Measurements from ENCODE around the gene MYH4. TPM values are rescaled to one million over a fixed set of nuclear protein-coding genes. Genes with fewer than 3 reads are reported as not detected.

The MYH4 gene
- total RNA-seq, 1 donor from 2014 or later = not detected

DNA sequence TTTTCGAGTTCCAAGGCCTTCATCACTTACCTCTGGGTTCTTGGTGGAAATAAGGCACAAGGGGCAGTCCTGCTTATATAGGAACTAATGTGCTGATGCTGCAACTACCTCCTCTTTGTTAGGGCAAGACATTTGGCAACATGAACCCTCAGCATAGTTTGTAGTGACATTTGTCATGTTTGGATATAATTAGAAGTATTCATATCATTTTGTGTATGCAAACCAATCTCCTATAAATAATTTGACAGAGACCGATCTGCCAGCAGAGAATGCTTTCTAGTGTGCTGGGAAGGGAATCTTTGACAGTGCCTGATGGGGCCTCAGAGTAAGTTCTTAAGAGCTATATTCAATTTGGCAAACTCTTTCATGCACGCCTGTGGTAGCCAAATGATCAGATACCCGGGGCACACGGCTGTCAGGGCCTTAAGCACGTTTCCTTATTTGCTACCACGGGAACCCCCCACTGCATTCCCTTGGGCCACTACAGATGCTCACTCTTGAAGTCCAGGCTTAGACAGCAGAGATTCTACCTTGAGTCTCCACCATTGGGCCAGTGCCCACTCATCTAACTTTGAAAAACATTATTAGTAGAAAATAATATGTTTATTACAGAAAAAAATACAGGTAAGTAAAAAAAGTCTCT, 47.3 kb downstream of the MYH4 start, which contains the start of gene MYH8:
MYH8 (minus strand) TSS at position 51 of the 643 bp plus-strand sequence. CDS start 1,723 bp downstream, outside the sequence.
- no peaks in the 10 kb centered on the region for H3K27me3 Mint-ChIP-seq (ENCODE audit: low read depth)
- no peak within 1 kb of the TSS for H3K27ac Mint-ChIP-seq (ENCODE audit: unreplicated experiment)
- TF ChIP-seq, protein P1, sequence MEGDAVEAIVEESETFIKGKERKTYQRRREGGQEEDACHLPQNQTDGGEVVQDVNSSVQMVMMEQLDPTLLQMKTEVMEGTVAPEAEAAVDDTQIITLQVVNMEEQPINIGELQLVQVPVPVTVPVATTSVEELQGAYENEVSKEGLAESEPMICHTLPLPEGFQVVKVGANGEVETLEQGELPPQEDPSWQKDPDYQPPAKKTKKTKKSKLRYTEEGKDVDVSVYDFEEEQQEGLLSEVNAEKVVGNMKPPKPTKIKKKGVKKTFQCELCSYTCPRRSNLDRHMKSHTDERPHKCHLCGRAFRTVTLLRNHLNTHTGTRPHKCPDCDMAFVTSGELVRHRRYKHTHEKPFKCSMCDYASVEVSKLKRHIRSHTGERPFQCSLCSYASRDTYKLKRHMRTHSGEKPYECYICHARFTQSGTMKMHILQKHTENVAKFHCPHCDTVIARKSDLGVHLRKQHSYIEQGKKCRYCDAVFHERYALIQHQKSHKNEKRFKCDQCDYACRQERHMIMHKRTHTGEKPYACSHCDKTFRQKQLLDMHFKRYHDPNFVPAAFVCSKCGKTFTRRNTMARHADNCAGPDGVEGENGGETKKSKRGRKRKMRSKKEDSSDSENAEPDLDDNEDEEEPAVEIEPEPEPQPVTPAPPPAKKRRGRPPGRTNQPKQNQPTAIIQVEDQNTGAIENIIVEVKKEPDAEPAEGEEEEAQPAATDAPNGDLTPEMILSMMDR (conservative IDR thresholded peaks at IDR 0.05) = no peak
- no peaks in the 10 kb centered on the region for H3K36me3 Mint-ChIP-seq (ENCODE audit: low read depth)
- no peaks in the 10 kb centered on the region for H3K4me1 Mint-ChIP-seq
- no peak within 1 kb of the TSS for H3K4me3 Mint-ChIP-seq
- no peaks in the 10 kb centered on the region for H3K9me3 Mint-ChIP-seq
- no peak for DNase-seq (ENCODE audit: low read depth, low spot score)

DNA sequence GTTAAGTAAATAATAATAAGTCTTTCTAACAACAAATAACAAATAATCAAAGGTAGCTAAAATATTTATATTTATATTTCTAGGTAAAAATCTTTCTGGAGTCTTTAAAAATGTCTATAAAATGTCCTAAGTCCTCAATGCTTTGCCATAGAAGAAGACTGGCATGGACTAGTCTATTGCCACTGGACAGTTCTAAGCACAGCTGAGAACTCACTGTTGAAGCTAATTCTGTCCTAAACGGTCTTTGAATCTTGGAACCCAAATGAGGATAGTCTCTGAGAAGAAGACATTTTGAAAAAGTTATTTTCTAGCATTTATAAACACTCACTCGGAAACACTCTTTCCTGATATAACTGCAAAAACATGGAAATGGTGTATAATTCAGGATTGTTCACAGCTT, 48.1 kb downstream of the MYH4 start:
- H3K27ac Mint-ChIP-seq (ENCODE audit: unreplicated experiment) = no peak overlapping the region
- H3K36me3 Mint-ChIP-seq (ENCODE audit: low read depth) = no peaks in the 10 kb centered on the region
- H3K27me3 Mint-ChIP-seq (ENCODE audit: low read depth) = no peaks in the 10 kb centered on the region
- DNase-seq (ENCODE audit: low read depth, low spot score) = no peak
- TF ChIP-seq, protein P1 (conservative IDR thresholded peaks at IDR 0.05) = no peak
- H3K4me1 Mint-ChIP-seq = no peaks in the 10 kb centered on the region
- H3K9me3 Mint-ChIP-seq = no peaks in the 10 kb centered on the region
- no peak overlapping the region for H3K4me3 Mint-ChIP-seq

DNA sequence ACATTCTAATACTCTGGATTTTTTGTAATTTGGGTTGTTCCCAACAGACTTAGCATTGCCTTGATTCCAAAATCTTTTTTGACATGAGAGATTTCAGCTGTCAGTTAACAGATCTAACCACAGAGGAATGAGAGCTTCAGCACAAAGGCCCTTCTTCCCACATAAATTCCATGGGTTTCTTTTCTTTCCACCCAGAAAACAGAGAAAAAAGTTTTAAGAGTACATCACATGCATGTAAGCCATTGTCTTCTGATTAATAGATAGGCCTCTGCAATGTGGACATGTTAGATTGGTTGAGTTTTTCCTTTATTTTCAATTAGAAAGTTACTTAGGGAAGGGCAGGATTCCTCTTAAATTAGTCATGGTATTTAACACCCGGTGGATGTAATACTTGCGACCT, 48.5 kb downstream of the MYH4 start:
- no peak for DNase-seq (ENCODE audit: low read depth, low spot score)
- no peaks in the 10 kb centered on the region for H3K9me3 Mint-ChIP-seq
- H3K4me1 Mint-ChIP-seq = no peaks in the 10 kb centered on the region
- H3K36me3 Mint-ChIP-seq (ENCODE audit: low read depth) = no peaks in the 10 kb centered on the region
- TF ChIP-seq, protein P1 (conservative IDR thresholded peaks at IDR 0.05) = no peak
- no peak overlapping the region for H3K4me3 Mint-ChIP-seq
- H3K27me3 Mint-ChIP-seq (ENCODE audit: low read depth) = no peaks in the 10 kb centered on the region
- no peak overlapping the region for H3K27ac Mint-ChIP-seq (ENCODE audit: unreplicated experiment)

DNA sequence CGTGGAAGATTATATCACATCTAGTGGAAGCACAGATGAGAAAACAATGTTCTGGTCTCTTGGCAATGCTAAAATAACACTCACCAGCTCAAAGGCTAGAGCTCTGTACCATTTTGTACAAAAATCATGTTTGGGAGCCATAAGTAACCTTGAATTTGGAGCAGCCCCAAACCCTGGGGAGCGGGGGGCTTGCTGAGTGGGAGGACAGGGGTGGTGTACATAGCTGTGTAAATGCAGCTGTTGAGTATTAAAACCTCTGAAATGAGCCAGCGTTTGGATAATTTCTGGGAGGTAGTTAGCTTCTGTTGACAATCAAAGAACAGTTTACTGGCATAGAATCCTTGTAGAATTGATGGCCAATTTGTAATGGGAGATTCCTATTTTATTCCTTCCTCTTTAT, 51.9 kb downstream of the MYH4 start:
- Mint-ChIP-seq H3K27ac (ENCODE audit: unreplicated experiment) (no peak overlapping the region), H3K4me3 (no peak overlapping the region), H3K4me1 (no peaks in the 10 kb centered on the region), H3K27me3 (ENCODE audit: low read depth) (no peaks in the 10 kb centered on the region), H3K9me3 (no peaks in the 10 kb centered on the region), H3K36me3 (ENCODE audit: low read depth) (no peaks in the 10 kb centered on the region)
- no peak for DNase-seq (ENCODE audit: low read depth, low spot score)
- TF ChIP-seq, protein P1 (conservative IDR thresholded peaks at IDR 0.05) = no peak

DNA sequence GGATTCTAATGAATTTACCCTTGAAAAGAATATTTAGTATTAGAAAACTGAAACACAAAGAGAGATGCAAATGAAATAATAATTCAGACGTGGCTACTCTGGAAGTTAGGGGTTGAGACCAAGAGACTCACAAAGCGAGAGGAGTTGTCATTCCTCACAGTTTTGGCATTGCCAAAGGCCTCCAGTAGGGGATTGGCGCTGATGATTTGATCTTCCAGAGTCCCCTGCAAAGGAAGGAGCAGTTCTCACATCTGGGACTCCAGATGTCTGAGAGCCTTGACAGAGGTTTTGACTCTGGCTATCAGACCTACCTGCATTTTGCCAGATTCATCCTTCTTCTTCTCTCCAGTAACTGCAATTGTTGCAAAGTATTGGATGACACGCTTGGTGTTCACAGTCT, 54.2 kb downstream of the MYH4 start:
- DNase-seq (ENCODE audit: low read depth, low spot score) = no peak
- Mint-ChIP-seq H3K27ac (ENCODE audit: unreplicated experiment) (no peak overlapping the region), H3K36me3 (ENCODE audit: low read depth) (no peaks in the 10 kb centered on the region), H3K9me3 (no peaks in the 10 kb centered on the region), H3K4me3 (no peak overlapping the region), H3K27me3 (ENCODE audit: low read depth) (no peaks in the 10 kb centered on the region), H3K4me1 (no peaks in the 10 kb centered on the region)
- TF ChIP-seq, protein P1 (conservative IDR thresholded peaks at IDR 0.05) = no peak

All from neural crest cell (in vitro differentiated cells).